K562 (cell line): ENCODE measurements around the gene CSMD2. TPM values are rescaled to one million over a fixed set of nuclear protein-coding genes. Genes with fewer than 3 reads are reported as not detected.

Experiments used
- ARID1B ChIP-seq: fragments of 450-650 bp; IDR thresholded peaks from 2 replicates; pipeline ENCODE4 v1.6.1; 2016; ENCODE audit warnings: antibody characterized with exemption, mild to moderate bottlenecking, inconsistent platforms
- FOXA1 ChIP-seq: fragments of 450-650 bp; IDR thresholded peaks from 2 replicates; pipeline ENCODE4 v1.6.1; 2016; ENCODE audit warnings: mild to moderate bottlenecking, borderline replicate concordance
- HDAC3 ChIP-seq: fragments of 450-650 bp; IDR thresholded peaks from 2 replicates; pipeline ENCODE4 v1.6.1; 2018; ENCODE audit warnings: borderline replicate concordance, mild to moderate bottlenecking, moderate library complexity; ENCODE audit not compliant: partially characterized antibody
- NR3C1 ChIP-seq: sonication (generic); formaldehyde crosslinking; IDR thresholded peaks from 2 replicates; pipeline ENCODE4 v1.8.1; 2022; ENCODE audit warnings: missing genetic modification reagents
- SMAD3 ChIP-seq: fragments of 450-650 bp; formaldehyde crosslinking; conservative IDR thresholded peaks from 2 replicates; pipeline ENCODE4 v1.4.0; 2020; ENCODE audit warnings: mild to moderate bottlenecking
- ZNF584 ChIP-seq: fragments of 200-800 bp; sonication (Bioruptor generic); IDR thresholded peaks from 2 replicates; pipeline ENCODE4 v1.6.1; 2016; ENCODE audit warnings: low read depth, mild to moderate bottlenecking, missing genetic modification characterization, missing compliant biosample characterization
- ZNF696 ChIP-seq: fragments of 250-450 bp; sonication (Bioruptor Pico); conservative IDR thresholded peaks from 2 replicates; pipeline ENCODE4 v1.4.0; 2020; ENCODE audit warnings: mild to moderate bottlenecking, moderate library complexity
- ZNF764 ChIP-seq: fragments of 250-450 bp; sonication (Bioruptor Pico); IDR thresholded peaks from 2 replicates; pipeline ENCODE4 v1.4.0; 2020; ENCODE audit warnings: low read depth, mild to moderate bottlenecking, moderate library complexity
- ZNF766 ChIP-seq: fragments of 200-800 bp; sonication (Bioruptor generic); conservative IDR thresholded peaks from 2 replicates; pipeline ENCODE4 v1.6.1; 2016; ENCODE audit warnings: missing genetic modification characterization, missing compliant biosample characterization
- polyA plus RNA-seq, 8 experiments: library from polyadenylated mRNA; depleted of rRNA in 4 of 8; stranded (reverse) in 5 of 8; unstranded in 3 of 8; fragments of >200 nt; fragmentation: Nextera tagmentation in 2 of 8; fragmentation: Illumina TruSeq in 1 of 8; extraction: Ambion mirVana in 2 of 8; extraction: Trizol in 1 of 8; gene quantifications; 2 replicates each; pipeline versions ENCODE4 v1.2.1 to v1.2.3, GENCODE V29; 2011 to 2014; ENCODE audit warnings: inconsistent platforms in 1 of 8, missing spikeins in 1 of 8
- total RNA-seq, 7 experiments: library from RNA; depleted of rRNA in 6 of 7; stranded (reverse); fragments of >200 nt in 6 of 7; fragmentation: Illumina TruSeq in 2 of 7; extraction: Trizol in 2 of 7; gene quantifications; 2 replicates each; pipeline versions ENCODE4 v1.2.1 to v1.2.3, GENCODE V29; 2011 to 2021; ENCODE audit warnings: low replicate concordance in 1 of 7
- TF ChIP-seq, protein P1 (sequence below): fragments of 450-650 bp; IDR thresholded peaks from 2 replicates; pipeline ENCODE4 v1.7.1; 2018; ENCODE audit warnings: mild to moderate bottlenecking, low read depth; ENCODE audit not compliant: partially characterized antibody
- TF ChIP-seq, protein P2 (sequence below): sonication (generic); formaldehyde crosslinking; IDR thresholded peaks from 2 replicates; pipeline ENCODE4 v1.8.0; 2022; ENCODE audit warnings: missing genetic modification reagents, mild to moderate bottlenecking, moderate library complexity, borderline replicate concordance

Gene CSMD2
- total and polyA plus RNA-seq, 9 of the 15 experiments (the other 6 are each of a cell fraction or from before 2014, with no cell fraction given): not detected

DNA sequence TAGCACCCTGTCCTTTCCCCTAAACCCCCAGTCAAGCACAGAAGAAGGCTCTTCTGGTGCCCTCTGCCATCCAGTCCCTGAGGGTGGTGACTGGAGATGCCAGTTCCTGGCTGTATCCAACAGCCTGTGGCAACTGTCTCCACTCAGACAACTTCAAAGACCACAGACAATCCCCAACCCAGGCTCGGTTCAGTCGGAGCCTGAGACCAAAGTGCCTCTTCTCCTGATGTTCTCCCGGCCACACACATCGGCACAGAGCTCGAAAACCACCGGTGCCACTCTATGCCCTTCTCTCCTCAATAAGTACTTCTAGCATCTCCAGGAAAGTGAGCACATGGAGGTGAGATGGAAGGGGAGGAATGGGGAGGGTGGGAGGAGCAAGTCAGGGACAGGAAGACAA, 340.7 kb downstream of the CSMD2 start (continued):
- TF ChIP-seq, protein P1, sequence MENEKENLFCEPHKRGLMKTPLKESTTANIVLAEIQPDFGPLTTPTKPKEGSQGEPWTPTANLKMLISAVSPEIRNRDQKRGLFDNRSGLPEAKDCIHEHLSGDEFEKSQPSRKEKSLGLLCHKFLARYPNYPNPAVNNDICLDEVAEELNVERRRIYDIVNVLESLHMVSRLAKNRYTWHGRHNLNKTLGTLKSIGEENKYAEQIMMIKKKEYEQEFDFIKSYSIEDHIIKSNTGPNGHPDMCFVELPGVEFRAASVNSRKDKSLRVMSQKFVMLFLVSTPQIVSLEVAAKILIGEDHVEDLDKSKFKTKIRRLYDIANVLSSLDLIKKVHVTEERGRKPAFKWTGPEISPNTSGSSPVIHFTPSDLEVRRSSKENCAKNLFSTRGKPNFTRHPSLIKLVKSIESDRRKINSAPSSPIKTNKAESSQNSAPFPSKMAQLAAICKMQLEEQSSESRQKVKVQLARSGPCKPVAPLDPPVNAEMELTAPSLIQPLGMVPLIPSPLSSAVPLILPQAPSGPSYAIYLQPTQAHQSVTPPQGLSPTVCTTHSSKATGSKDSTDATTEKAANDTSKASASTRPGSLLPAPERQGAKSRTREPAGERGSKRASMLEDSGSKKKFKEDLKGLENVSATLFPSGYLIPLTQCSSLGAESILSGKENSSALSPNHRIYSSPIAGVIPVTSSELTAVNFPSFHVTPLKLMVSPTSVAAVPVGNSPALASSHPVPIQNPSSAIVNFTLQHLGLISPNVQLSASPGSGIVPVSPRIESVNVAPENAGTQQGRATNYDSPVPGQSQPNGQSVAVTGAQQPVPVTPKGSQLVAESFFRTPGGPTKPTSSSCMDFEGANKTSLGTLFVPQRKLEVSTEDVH: no peak
- TF ChIP-seq FOXA1 (no peak), ARID1B (no peak), ZNF766 (no peak), NR3C1 (CRISPR knock-in tag) (no peak), ZNF696 (no peak), ZNF764 (no peak), HDAC3 (no peak), SMAD3 (CRISPR knock-in tag) (no peak), ZNF584 (CRISPR knock-in tag) (no peak)
- TF ChIP-seq, protein P2, sequence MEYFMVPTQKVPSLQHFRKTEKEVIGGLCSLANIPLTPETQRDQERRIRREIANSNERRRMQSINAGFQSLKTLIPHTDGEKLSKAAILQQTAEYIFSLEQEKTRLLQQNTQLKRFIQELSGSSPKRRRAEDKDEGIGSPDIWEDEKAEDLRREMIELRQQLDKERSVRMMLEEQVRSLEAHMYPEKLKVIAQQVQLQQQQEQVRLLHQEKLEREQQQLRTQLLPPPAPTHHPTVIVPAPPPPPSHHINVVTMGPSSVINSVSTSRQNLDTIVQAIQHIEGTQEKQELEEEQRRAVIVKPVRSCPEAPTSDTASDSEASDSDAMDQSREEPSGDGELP (CRISPR knock-in tag): no peak
